Activated effector memory CD4-positive, alpha-beta T cell treated with Interleukin-2 at 50 U/mL for 16 hours (primary cell): Measurements from ENCODE around the gene CCDC97.
"Not testable (repeated sequence)": the region's sequence is repeated elsewhere in the genome, so short reads cannot be mapped to it uniquely, and the experiment has no call there.

Source experiments
- DNase-seq: peaks from one replicate; pipeline ENCODE4 v3.0.0-alpha.2; 2020

Gene CCDC97

GRCh38 chr19:41310033-41310831 lies at the start of gene CCDC97:
TSS of gene CCDC97 (plus strand) at chr19:41310172. CDS start at chr19:41310311, 139 bp downstream.
- DNase-seq: peak; percentile 81

GRCh38 chr19:41261474-41262190 lies 48.3 kb upstream of the CCDC97 start:
- DNase-seq: no peak

DNA sequence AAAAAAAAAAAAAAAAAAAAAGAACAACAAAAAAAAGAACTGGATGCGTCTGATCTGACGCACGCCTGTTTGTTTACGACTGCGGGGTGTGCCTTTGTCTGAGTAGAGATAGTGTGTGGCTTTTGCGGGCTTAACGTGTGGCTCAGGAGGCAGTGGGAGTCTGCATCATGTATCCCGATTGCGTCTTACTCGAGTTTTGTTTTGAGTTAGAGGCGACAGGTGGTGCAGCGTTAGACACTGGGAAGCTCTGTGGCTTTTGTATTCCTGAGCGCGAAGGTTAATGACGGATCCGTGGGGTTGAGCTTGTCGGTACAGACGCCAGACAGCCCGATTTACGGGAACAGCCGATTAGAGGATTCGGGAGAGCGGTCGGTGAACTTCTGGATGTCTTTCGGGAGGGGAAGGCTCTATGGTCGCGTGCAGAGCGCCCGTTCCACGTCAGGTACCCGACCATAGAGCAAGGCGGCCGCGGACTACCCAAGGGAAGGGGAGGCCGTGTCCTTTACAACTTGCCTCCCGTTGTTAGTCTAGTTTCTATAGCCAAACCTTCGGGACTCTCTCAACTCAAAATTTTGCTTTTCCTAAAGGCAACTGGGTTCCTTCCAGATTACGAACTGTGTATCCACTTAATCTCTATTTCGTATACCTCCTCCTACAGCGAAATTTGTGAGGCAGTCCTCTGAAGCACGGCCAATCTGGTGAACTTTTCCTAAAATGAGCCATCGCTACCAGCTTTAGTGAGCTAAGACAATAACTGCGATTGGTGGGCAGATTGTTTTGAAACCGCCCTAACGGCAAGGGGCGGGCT lies 46.7 kb upstream of the CCDC97 start:
- DNase-seq: peak; percentile 74

DNA sequence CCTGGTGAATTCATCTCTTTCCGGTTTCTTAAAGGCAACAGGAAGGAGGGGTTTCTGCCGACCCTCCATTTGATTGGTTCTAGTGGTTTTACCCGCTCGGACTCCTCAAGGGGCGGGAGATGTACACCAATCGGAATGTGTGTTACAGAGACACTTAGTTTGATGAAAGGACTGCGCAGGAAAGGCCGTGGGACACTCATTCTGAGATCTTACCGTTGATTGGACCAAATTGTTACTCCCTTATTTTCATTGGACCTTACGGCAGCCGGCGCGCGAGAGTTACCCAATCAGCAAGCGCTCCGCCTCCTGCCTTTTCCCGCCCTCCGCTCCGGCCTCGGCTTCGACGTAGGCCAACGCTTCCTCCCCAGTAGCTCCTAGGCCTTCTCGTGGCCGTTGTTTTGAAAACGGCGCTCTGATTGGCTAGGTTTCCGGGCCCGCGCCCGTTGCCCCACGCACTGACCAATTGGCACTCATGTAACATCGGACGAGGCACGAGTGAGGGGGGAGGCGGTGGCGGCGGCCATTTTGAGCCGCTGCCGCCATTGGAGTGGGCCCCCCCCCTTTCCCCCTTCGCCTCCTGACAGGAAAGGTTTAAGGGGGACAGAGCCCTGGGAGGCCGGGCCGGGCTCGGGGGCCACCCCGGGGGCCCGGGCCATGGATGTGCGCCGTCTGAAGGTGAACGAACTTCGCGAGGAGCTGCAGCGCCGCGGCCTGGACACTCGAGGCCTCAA lies 46.0 kb upstream of the CCDC97 start, which contains the start of gene HNRNPUL1:
HNRNPUL1 (plus strand) TSS at position 523 of the 731 bp plus-strand sequence; CDS start at position 655, 132 bp downstream.
- DNase-seq: peak; percentile 99

DNA sequence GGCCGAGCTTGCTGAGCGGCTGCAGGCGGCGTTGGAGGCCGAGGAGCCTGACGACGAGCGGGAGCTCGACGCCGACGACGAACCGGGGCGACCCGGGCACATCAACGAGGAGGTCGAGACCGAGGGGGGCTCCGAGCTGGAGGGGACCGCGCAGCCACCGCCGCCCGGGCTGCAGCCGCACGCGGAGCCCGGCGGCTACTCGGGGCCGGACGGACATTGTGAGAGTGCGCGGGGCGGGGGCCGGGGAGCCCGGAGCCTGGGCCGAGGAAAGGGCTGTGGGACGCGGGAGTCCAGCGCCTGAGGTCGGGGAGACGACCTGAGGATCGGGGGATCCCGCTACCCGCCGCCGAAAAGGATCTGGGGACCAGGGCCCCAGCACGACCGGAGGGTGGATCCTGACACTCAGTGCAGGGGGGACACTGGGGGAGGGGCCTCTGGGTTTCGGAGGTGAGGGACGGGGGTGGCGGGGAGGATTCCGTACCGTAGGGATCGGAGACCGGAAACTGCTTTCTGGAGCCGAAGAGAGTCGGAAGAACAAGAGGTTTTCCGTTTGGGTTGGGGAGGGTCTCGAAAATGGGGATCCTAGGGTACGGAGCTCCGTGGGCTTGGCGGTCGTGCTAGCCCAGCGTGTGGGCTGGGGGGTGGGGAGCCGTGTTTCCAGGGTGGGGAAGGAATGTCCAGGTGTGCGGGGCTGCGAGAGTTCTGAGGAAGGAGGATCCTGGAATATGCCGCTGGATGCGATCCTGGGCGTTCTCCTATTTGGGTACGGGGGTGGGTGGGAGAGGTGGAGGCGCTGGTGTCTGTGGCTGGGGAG lies 45.2 kb upstream of the CCDC97 start:
- peak; percentile 37 for DNase-seq

GRCh38 chr19:41265395-41266153 lies 44.4 kb upstream of the CCDC97 start:
- no peak for DNase-seq

DNA sequence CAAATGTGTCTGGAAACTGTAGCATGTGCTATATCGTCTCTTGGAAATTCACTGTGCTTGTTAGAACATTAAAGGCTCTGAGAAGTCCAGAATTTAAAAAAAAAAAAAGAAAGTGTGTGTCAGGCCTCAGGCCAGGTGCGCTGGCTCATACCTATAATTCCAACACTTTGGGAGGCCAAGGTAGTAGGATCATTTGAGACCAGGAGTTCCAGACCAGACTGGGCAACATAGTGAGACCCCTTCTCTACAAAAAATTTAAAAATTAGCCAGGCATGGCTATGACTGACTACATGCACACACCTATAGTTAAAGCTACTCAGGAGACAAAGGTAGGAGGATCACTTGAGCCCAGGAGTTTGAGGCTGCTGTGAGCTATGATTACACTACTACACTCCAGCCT lies 40.9 kb upstream of the CCDC97 start:
- no peak for DNase-seq

GRCh38 chr19:41269571-41269970 lies 40.4 kb upstream of the CCDC97 start:
- no peak for DNase-seq

- no peak for DNase-seq
Measured at GRCh38 chr19:41273076-41273475, 36.9 kb upstream of the CCDC97 start.

- DNase-seq: no peak
Measured at GRCh38 chr19:41274802-41275201, 35.2 kb upstream of the CCDC97 start.

DNA sequence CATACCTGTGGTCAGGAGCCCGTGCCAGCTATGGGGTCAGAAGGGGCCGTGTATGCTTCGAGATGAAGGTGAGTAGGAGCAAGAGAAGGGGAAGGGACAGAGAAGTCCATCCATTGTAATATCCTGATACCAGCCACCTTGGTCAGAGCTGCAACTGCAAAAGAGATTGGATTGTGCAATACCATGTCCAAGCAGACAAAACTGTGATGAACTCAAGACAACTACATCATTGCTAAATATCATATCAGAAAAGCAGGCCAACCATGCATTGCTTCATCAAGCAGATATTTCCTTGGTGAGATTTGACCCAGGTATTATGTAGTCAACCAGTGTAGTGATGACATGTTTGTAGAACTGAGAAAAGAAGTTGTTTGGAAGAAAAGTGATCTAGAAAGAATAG lies 33.7 kb upstream of the CCDC97 start:
- DNase-seq: no peak

GRCh38 chr19:41278478-41278877 lies 31.5 kb upstream of the CCDC97 start:
- no peak for DNase-seq

GRCh38 chr19:41288673-41289530 lies 21.1 kb upstream of the CCDC97 start:
- no peak for DNase-seq

- DNase-seq: not testable (repeated sequence)
Measured at GRCh38 chr19:41289814-41290213, 20.2 kb upstream of the CCDC97 start.

GRCh38 chr19:41294393-41294792 lies 15.6 kb upstream of the CCDC97 start:
- DNase-seq: no peak

- no peak for DNase-seq
Measured at GRCh38 chr19:41295499-41295898, 14.5 kb upstream of the CCDC97 start.

DNA sequence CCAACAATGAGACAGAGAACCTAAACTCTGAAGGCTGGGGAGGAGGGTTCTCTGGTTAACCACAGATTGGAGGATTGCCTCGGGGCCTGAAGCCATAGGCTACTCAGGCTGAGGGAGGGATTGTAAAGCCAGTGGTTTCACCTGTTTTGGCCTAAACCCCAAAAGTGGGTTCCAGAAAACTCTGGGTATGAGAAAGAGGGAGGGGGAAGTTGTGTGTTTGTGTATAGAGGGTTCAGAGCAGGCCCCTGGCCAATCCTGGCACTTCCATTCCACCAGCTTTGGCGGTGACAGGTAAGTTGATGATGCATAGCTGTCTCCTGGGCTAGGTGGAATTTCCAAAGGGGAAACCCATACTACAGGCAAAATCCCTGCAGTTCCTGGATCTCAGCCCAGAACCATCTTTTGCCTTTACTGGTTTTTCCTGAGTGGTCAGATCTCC lies 13.5 kb upstream of the CCDC97 start:
- DNase-seq: no peak

GRCh38 chr19:41297628-41298347 lies 12.2 kb upstream of the CCDC97 start:
- no peak for DNase-seq

GRCh38 chr19:41298348-41298964 lies 11.5 kb upstream of the CCDC97 start:
- no peak for DNase-seq
